BLaER1 treated with 17β-estradiol and CSF1 and Interleukin-3, amounts not matched to agents 10 nM and 100 nM (cell line): Measurements from ENCODE around the gene FBXO17.

Source experiments
- H3K27ac ChIP-seq, 11 experiments: shearing (Covaris generic); formaldehyde crosslinking; 2 replicates each; pipeline ENCODE4 v1.8.1; 2022
- H3K27me3 ChIP-seq, 11 experiments: shearing (Covaris generic); formaldehyde crosslinking; 2 replicates each; pipeline ENCODE4 v1.8.1; 2022
- H3K36me3 ChIP-seq, 11 experiments: shearing (Covaris generic); formaldehyde crosslinking; 2 replicates each; pipeline ENCODE4 v1.8.1; 2022
- H3K4me1 ChIP-seq, 10 experiments: shearing (Covaris generic); formaldehyde crosslinking; 2 replicates each; pipeline ENCODE4 v1.8.1; 2022
- H3K4me2 ChIP-seq, 11 experiments: shearing (Covaris generic); formaldehyde crosslinking; 2 replicates each; pipeline ENCODE4 v1.8.1; 2022
- H3K4me3 ChIP-seq, 10 experiments: shearing (Covaris generic); formaldehyde crosslinking; 2 replicates each; pipeline ENCODE4 v1.8.1; 2022
- H3K9ac ChIP-seq, 11 experiments: shearing (Covaris generic); formaldehyde crosslinking; 2 replicates each; pipeline ENCODE4 v1.8.1; 2022
- H3K9me3 ChIP-seq, 11 experiments: shearing (Covaris generic); formaldehyde crosslinking; replicated peaks in 1 of 11; 2 replicates each; pipeline ENCODE4 v1.8.1; 2022
- H4K20me1 ChIP-seq, 11 experiments: shearing (Covaris generic); formaldehyde crosslinking; 2 replicates each; pipeline ENCODE4 v1.8.1; 2022
- Cebpa-rat ChIP-seq, 11 experiments: shearing (Covaris generic); IDR thresholded peaks; 2 replicates each; pipeline ENCODE4 v1.8.1; 2022

The FBXO17 gene

DNA sequence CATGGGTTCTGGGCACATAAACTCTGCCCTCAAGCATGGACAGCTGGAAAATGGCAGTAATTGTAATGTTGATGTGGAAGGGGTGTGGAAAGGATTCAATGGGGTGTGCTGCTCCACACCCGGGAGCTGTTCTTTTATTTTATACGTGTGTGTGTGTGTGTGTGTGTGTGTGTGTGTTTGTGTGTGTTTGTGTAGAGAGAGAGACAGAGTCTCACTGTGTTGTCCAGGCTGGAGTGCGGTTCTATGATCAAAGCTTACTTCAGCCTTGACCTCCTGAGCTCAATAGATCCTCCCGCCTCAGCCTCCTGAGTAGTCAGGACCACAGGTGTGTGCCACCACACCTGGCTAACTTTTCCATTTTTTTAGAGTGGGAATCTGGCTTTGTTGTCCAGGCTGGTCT is 42.0 kb downstream of the FBXO17 start:
- Histone ChIP-seq H3K36me3 (peaks cover 32 to 44% (median 38%) of the 10 kb centered on the region in 11 experiments), H3K27me3 (no peaks in the 10 kb centered on the region), H3K27ac (no peak overlapping the region), H3K4me2 (0 out of 22 replicates have a peak overlapping the region, but pooled peaks of 1 of the 11 experiments have one; percentile 97), H3K4me3 (no peak overlapping the region), H3K9me3 (peaks cover 17 to 40% (median 33%) of the 10 kb centered on the region in 11 experiments), H3K9ac (no peak overlapping the region), H4K20me1 (peaks cover 0 to 41% (median 7%) of the 10 kb centered on the region in 11 experiments; a peak in 10 of 22 replicates), H3K4me1 (peaks cover 26 to 36% (median 30%) of the 10 kb centered on the region in 10 experiments)
- no peak for TF ChIP-seq Cebpa-rat (IDR thresholded peaks at IDR 0.05)

- TF ChIP-seq Cebpa-rat (IDR thresholded peaks at IDR 0.05) = no peak
- H3K27ac ChIP-seq = no peak overlapping the region
- peaks cover 32 to 54% (median 45%) of the 10 kb centered on the region in 11 experiments for H3K36me3 ChIP-seq
- H3K9me3 ChIP-seq = peaks cover 17 to 40% (median 33%) of the 10 kb centered on the region in 11 experiments
- no peaks in the 10 kb centered on the region for H3K27me3 ChIP-seq
- H3K4me3 ChIP-seq = peak overlapping the region in 9 of 10 experiments; percentile 80 to 91 (median 87); a peak in 11 of 20 replicates
- peaks cover 26 to 38% (median 30%) of the 10 kb centered on the region in 10 experiments for H3K4me1 ChIP-seq
- H3K4me2 ChIP-seq = peak overlapping the region; percentile 79 to 97 (median 94)
- H4K20me1 ChIP-seq = peaks cover 0 to 44% (median 7%) of the 10 kb centered on the region in 11 experiments; a peak in 10 of 22 replicates
- H3K9ac ChIP-seq = peak overlapping the region in 9 of 11 experiments; percentile 84 to 89 (median 87); a peak in 10 of 22 replicates
Observed at GRCh38 chr19:38932425-38933179, 42.9 kb downstream of the FBXO17 start.

DNA sequence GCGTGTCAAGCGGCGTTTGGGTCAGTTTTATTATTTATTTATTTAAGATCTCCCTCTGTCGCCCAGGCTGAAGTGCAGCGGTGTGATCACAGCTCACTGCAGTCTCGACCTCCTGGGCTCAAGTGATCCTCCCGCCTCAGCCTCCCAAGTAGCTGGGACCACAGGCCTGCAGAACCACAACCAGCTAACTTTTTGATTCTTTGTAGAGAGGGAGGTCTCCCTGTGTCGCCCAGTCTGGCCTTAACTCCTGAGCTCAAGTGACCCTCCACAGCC is 44.1 kb downstream of the FBXO17 start:
- Histone ChIP-seq H3K4me2 (peak overlapping the region; percentile 79 to 97 (median 94)), H3K36me3 (peaks cover 32 to 63% (median 50%) of the 10 kb centered on the region in 11 experiments), H4K20me1 (peaks cover 0 to 46% (median 7%) of the 10 kb centered on the region in 11 experiments; a peak in 10 of 22 replicates), H3K4me1 (peaks cover 26 to 38% (median 30%) of the 10 kb centered on the region in 10 experiments), H3K9me3 (peaks cover 17 to 40% (median 33%) of the 10 kb centered on the region in 11 experiments), H3K27me3 (no peaks in the 10 kb centered on the region), H3K27ac (peak overlapping the region; percentile 70 to 92 (median 89); a peak in 21 of 22 replicates), H3K4me3 (peak overlapping the region; percentile 80 to 91 (median 86)), H3K9ac (peak overlapping the region; percentile 84 to 92 (median 88))
- TF ChIP-seq Cebpa-rat (IDR thresholded peaks at IDR 0.05) = no peak

DNA sequence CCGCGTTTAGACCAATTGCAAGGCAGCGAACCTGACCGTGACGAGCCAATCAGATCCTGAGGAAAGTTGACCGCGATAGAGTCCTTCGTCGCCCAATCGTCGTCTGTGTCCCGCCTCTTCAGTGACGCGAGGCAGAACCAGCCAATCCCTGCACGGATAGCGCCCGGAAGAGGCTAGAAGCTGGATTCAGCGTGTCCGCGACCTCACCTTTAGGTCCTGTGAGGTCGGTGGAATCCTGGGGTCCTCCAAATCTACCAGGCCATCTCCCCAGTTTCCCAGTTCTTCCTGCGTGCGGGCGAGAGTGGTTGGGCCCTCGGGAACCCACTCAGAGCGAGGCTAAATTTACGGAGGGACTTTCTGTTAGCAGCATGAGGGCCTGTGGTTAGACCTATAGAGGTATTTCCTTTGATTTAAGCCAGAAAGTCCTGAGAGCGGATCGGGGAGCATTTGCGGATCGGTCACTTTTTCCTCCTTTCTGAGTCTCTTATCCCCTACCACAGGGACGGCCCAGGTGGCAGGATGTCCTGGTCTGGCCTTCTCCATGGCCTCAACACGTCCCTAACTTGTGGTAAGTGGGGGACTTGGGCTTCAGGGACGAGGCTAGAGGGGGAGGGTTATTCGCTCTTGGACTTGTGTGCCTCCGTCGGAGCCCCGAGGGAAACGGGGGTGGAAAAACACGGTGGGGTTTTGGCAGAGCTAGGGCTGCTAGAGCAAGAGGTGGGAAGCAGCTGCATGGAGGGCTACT is 44.6 kb downstream of the FBXO17 start, which contains the start of gene MRPS12:
Gene MRPS12 (plus strand): TSS at position 169 of the 745 bp plus-strand sequence. CDS start 351 bp downstream, at position 520.
- H3K4me2 ChIP-seq = peak within 1 kb of the TSS; percentile 79 to 97 (median 94)
- peak within 1 kb of the TSS; percentile 84 to 92 (median 88) for H3K9ac ChIP-seq
- TF ChIP-seq Cebpa-rat (IDR thresholded peaks at IDR 0.05) = no peak
- peaks cover 0 to 51% (median 7%) of the 10 kb centered on the region in 11 experiments; a peak in 10 of 22 replicates for H4K20me1 ChIP-seq
- H3K27ac ChIP-seq = peak within 1 kb of the TSS; percentile 70 to 92 (median 89)
- H3K27me3 ChIP-seq = no peaks in the 10 kb centered on the region
- peak within 1 kb of the TSS; percentile 80 to 91 (median 86) for H3K4me3 ChIP-seq
- peaks cover 17 to 39% (median 33%) of the 10 kb centered on the region in 11 experiments for H3K9me3 ChIP-seq
- H3K4me1 ChIP-seq = peaks cover 26 to 38% (median 30%) of the 10 kb centered on the region in 10 experiments
- peaks cover 37 to 67% (median 55%) of the 10 kb centered on the region in 11 experiments for H3K36me3 ChIP-seq

DNA sequence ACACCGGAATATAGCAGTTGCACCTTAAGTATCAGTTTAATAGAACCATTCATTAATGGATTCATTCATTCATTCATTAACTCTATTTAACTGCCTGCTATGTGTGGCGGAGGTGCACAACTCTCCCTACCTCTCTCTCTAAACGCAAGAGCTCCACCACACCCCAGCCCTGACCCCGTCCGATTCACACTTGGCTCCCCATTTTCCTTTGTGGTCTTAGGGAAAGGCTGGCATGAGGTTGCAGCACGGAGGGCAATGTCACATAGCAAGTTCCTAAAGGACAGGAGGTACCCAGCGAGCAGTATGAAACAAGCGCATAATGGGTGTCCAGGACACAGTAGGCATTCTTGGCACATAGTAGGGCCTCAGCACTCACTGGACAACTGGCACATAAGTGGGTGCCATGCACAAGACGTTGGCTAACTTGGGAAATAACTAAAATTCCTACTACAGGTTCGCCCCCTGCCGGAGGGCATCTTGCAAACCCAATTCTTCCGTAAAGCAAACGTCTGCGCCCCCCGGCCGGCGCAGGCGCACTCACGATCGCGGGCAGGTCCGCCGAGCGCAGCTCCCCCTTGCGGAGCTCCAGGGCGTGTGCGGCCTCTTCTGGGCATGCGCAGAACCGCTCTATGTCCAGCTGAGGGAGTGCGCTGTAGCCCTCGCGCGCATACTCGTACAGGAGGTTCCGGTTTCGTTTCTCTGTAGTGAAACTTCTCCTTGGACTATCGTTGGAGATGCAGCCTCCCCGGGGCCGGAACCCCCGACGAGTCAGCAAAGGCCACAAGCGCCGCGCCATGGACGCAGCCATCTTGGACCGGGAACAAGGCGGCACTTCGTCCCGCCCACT is 45.4 kb downstream of the FBXO17 start, which contains the start of gene SARS2:
Gene SARS2 (minus strand): TSS at position 835 of the 847 bp plus-strand sequence. CDS start 27 bp downstream, at position 808.
- no peak for TF ChIP-seq Cebpa-rat (IDR thresholded peaks at IDR 0.05)

DNA sequence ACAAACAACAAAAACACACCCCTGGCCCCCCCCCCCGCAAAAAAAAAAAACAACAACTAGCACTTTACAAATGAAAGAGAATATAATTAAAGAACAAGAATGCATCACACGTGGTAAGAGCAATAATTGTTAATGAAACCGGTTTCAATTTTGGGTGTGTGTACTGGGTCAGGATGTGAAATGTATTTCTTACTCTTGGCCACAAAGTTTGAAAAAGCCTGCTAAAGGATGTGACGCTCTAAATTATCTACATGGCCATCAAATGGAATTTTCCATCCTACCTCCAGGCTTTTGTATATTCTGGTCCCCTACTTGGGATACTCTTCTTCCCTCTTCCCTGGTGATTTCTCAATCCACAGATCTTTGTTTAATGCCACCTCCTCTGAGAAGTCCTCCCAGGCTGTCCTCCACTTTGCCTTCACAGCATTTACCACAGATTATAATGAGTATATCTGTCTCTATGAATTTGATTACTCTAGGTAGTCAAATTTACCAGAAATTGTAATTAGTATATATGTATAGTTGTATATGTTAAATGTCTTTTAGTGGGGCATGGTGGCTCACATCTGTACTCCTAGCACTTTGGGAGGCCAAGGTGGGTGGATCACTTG is 47.0 kb downstream of the FBXO17 start:
- Histone ChIP-seq H3K36me3 (peaks cover 41 to 69% (median 57%) of the 10 kb centered on the region in 11 experiments), H3K4me2 (peak overlapping the region in 8 of 11 experiments; percentile 82 to 91 (median 86); a peak in 7 of 22 replicates), H3K27ac (no peak overlapping the region), H3K4me1 (peaks cover 26 to 38% (median 30%) of the 10 kb centered on the region in 10 experiments), H3K9ac (peak overlapping the region in 6 of 11 experiments; percentile 34 to 92 (median 88); a peak in 3 of 22 replicates), H4K20me1 (peaks cover 0 to 48% (median 7%) of the 10 kb centered on the region in 11 experiments; a peak in 10 of 22 replicates), H3K27me3 (no peaks in the 10 kb centered on the region), H3K9me3 (peaks cover 0 to 14% (median 8%) of the 10 kb centered on the region in 11 experiments; a peak in 14 of 22 replicates), H3K4me3 (no peak overlapping the region)
- TF ChIP-seq Cebpa-rat (IDR thresholded peaks at IDR 0.05) = no peak

More for the DNA sequence above, 45.4 kb downstream of the FBXO17 start, which contains the start of gene SARS2:
- Histone ChIP-seq H3K9me3 (peaks cover 12 to 31% (median 25%) of the 10 kb centered on the region in 11 experiments), H3K4me2 (peak within 1 kb of the TSS; percentile 79 to 97 (median 94)), H4K20me1 (peaks cover 0 to 51% (median 7%) of the 10 kb centered on the region in 11 experiments; a peak in 10 of 22 replicates), H3K36me3 (peaks cover 39 to 69% (median 57%) of the 10 kb centered on the region in 11 experiments), H3K27ac (peak within 1 kb of the TSS; percentile 70 to 92 (median 89)), H3K4me3 (peak within 1 kb of the TSS; percentile 80 to 91 (median 86)), H3K9ac (peak within 1 kb of the TSS; percentile 84 to 92 (median 88)), H3K27me3 (no peaks in the 10 kb centered on the region), H3K4me1 (peaks cover 26 to 38% (median 30%) of the 10 kb centered on the region in 10 experiments)

DNA sequence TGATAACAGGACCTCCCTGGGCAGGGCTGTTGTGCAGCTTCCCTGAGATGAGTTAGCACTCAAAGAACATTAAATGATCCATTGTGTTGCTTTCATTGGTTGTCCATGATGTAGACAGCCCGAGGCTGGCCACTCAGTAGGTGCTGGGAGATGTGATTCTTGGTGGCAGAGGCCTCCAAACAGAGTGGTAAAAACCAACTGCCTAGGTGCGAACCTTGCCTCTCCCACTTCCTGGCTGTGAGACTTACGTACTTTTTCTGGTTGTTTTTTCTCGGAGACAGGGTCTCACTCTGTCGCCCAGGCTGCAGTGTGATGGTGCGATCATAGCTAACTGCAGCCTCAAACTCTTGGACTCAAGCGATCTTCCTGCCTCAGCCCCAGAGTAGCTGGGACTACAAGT is 51.2 kb downstream of the FBXO17 start:
- Histone ChIP-seq H3K4me1 (peaks cover 9 to 26% (median 15%) of the 10 kb centered on the region in 10 experiments), H3K4me2 (no peak overlapping the region), H3K27ac (no peak overlapping the region)

More for the DNA sequence above, 51.2 kb downstream of the FBXO17 start:
- H3K36me3 ChIP-seq = peaks cover 39 to 75% (median 60%) of the 10 kb centered on the region in 11 experiments
- H3K27me3 ChIP-seq = no peaks in the 10 kb centered on the region
- no peaks in the 10 kb centered on the region for H3K9me3 ChIP-seq
- no peak overlapping the region for H3K4me3 ChIP-seq
- TF ChIP-seq Cebpa-rat (IDR thresholded peaks at IDR 0.05) = no peak
- peaks cover 0 to 18% (median 0%) of the 10 kb centered on the region in 11 experiments; a peak in 2 of 22 replicates for H4K20me1 ChIP-seq
- no peak overlapping the region for H3K9ac ChIP-seq
